Hepatocyte (in vitro differentiated cells): ENCODE measurements around the gene IL15RA.
A peak's percentile ranks its signal among the peaks of the same experiment; 100 is the strongest.

Source experiments
- CTCF ChIP-seq: fragments of 200-600 bp; sonication (generic); IDR thresholded peaks from 2 replicates; pipeline ENCODE4 v1.5.1; 2016; ENCODE audit warnings: antibody characterized with exemption, mild to moderate bottlenecking; ENCODE audit not compliant: poor library complexity
- EZH2 ChIP-seq: fragments of 200-600 bp; sonication (generic); IDR thresholded peaks from 2 replicates; pipeline ENCODE4 v1.6.1; 2016; ENCODE audit warnings: antibody characterized with exemption, mild to moderate bottlenecking, borderline replicate concordance

GRCh38 chr10:5976512-5977470, 552 bp downstream of the IL15RA start:
- TF ChIP-seq CTCF, result no peak
- TF ChIP-seq EZH2, result peak; percentile 9
